ENCODE results near the gene COX5A.
"Not testable (repeated sequence)": the region's sequence is repeated elsewhere in the genome, so short reads cannot be mapped to it uniquely, and the experiment has no call there.

The COX5A gene

DNA sequence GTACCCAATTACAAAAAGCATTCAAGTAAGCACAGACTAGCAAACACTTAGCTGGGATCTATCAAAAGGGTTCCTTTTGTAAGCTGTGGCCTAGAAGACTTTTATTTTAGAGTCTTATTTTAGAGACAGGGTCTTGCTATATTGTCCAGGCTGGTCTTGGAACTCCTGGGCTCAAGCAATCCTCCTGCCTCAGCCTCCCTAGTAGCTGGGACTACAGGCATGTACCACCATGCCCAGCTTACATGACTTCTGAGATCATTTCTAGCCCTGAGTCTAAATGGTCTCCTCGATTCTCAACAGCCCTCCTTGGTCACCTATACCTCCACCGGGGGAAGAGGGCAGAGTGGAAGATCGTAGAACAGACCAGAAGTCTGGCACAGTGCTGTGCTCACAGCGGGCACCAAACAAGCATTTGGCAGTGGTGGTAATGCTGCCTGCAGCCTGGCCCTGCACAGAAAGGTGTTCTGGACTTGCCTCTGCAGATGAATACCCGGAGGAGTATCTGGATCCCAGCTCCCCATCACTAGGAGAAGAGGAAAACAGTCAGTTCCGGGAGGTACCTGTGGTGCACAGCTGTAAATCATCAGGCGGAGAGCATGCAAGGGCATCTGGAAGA is 33.6 kb downstream of the COX5A start:
- DNase-seq (ENCODE audit: extremely low spot score, insufficient read length, low read depth) (no peak), FAIRE-seq (no peak)

DNA sequence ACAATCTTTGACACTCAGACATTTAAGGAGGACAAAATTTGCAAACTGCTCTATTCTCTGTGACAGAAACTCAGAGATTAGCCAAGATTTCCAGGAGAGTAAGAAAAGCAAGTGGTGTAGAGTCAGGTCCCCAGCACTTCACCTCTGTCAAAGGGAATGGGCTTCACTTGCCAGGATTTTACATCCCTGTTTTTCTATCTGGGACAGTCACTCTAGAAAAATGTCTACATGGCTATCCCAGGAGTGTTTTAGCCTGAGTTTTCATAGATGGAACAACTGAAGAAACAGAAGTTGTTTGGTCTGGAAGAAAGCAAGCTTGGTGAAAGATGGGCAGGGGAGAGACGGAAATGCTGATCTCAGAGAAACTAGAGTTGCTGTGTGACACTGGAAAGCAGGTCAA is 34.2 kb downstream of the COX5A start:
- FAIRE-seq (no peak), DNase-seq (ENCODE audit: extremely low spot score, insufficient read length, low read depth) (no peak)

DNA sequence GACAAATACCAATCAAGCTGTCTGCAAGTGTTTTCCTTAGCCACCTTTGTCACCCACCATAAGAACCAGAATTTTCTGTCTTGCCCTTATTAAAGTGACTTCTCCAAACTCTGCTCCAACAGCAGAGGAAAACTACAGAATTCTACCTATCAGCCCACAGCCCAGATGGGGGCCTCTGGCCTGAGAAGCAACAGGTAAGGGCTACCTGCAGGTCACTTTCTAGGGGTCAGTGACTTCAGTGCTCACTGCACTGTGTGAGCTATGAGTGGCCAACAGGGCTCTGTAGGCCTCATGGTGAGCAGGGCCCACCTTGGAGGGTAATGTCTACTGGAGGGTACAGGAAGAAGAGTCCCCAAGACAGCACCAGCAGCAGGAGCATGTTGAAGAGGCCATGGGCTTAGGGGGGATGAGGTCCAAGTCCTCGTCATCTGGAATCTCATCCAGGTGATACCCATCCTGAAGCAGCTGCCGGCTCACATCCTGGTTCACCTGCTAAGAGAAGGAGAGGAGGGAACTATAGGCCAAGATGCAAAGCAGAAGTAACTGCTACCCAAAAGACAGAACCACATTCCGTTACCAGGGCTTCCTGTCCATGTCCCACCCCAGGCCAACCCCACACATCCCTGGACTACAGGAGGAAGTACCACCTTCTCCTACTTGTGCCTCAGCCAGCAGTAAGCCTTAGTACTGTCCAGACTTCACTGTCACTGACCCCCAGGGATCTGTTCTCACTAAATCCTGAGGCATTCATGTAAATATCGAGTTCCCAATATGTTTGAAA is 35.4 kb downstream of the COX5A start:
- no peak for DNase-seq (ENCODE audit: extremely low spot score, insufficient read length, low read depth)
- no peak for FAIRE-seq

DNA sequence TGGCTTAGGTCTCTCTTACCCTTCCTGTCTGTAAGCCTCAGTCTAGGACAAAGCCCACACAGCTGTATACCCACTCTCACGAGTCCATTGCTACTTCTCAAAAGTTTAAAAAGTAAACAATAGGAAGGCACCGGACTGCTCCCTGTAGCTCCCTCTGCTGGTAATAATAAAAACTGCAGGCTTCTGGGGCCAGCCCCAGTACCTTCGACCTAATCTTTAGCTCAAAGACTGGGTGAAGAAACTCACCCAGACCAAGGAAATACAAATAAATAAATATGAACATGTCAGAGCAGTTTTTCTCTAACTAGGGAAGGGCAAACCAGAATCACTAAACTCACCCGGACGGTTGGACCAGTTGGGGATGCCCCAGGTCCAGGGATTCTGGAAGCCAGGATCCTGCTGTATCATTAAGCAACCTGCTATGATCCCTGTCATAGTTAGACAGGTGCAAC is 36.2 kb downstream of the COX5A start:
- peak; percentile 43 for DNase-seq (ENCODE audit: extremely low spot score, insufficient read length, low read depth)
- FAIRE-seq, result peak; percentile 72

DNA sequence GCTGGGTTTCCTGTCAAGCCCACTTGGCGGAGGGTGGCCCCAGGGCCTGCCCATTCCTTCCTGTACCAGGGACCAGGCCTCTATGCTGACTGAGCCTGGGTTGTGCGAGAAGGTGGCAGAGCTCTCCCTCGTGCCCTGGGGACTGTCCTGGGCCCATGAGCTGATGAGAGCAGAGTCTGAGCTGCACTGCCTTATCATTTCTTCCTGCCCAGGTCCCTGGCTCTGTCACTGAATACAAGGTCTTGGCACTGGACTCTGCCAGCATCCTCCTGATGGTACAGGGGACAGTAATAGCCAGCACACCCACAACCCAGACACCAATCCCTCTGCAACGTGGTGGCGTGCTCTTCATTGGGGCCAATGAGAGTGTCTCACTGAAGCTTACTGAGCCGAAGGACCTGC is 40.6 kb downstream of the COX5A start:
- no peak for FAIRE-seq

DNA sequence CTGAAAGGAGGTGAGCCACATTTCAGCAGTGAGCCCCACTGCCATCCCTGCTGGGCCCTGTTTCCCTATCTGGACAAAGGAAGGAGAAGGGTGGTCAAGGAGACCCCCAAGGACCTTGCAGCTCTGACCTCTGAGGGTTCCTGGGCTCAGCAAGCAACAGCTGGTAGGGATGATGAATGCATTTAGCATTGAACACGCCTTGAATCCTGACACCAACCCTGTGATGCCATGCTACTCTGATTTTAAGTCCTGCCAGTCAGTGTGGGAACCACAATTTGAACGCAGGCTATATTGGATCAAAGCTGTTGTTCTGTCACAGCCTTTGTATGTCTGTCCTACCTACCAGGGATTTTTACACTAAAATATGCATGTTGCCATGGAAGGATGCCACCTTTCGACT is 41.6 kb downstream of the COX5A start:
- FAIRE-seq, result no peak
- no peak for DNase-seq (ENCODE audit: extremely low spot score, insufficient read length, low read depth)

More for the DNA sequence above, 40.6 kb downstream of the COX5A start:
- DNase-seq (ENCODE audit: extremely low spot score, insufficient read length, low read depth), result no peak

DNA sequence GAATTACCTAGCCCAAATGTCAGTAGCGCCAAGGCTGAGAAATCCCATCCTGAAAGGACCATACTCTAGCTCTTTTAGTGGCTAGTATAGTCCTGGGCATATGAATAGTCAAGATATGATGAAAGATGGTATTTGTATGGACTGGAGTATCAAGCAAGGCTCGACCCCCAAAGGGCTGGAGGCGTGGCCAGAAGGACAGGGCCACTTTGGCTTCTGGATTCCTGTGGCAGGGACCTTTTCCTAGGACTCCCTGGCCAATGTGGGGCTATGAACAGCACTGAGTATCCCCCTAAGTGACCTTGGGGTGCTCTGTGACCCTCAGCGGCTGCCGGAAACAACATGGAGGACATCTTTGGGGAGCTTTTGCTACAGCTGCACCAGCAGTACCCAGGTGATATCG is 42.0 kb downstream of the COX5A start:
- FAIRE-seq (no peak), DNase-seq (ENCODE audit: extremely low spot score, insufficient read length, low read depth) (no peak)

DNA sequence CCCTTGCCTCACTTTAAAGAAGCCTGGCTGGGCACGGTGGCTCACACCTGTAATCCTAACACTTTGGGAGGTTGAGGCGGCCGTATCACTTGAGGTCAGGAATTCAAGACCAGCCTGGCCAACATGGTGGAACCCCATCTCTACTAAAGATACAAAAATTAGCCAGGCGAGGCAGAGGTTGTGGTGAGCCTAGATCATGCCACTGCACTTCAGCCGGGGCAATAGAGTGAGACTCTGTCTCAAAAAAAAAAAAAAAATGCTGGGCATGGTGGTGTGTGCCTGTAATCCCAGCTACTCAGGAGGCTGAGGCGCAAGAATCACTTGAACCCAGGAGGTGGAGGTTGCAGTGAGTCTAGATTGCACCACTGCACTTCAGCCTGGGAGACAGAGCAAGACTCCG is 43.5 kb downstream of the COX5A start:
- not testable (repeated sequence) for DNase-seq (ENCODE audit: extremely low spot score, insufficient read length, low read depth); FAIRE-seq

DNA sequence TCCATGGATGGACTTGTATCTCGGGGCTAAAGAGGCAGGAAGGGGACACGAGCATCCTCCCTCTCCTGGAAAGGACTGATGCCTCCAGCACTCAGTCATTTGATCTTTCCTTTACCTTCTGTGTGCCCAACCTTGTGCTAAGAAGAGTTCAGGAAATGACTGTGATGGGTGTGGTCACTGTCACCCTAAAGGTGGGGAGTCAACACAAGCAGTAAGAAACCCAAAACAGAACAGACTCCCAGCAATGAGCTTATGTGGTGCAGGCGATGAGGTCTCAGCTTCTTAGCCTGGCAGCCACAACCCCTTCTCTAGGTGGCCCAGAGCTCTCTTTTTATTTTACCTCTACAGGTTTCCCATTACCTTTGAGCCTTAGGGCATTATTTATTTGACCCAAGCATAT is 44.2 kb downstream of the COX5A start:
- DNase-seq (ENCODE audit: extremely low spot score, insufficient read length, low read depth) (no peak), FAIRE-seq (no peak)

DNA sequence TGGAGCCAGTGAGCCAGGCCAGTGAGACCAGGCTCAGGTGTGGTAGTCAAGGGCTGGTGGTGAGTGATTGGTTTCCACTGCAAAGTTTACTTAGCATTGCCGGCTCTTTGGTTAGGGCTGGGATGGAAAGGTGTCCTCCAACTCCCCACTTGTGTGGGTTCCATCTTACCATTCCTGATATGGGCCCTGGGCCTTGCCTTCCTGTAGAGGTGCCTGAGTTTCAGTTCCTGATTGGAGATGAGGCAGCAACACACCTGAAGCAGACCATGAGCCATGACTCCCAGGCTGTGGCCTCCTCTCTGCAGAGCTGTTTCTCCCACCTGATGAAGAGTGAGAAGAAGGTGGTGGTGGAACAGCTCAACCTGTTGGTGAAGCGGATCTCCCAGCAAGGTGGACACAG is 44.9 kb downstream of the COX5A start:
- FAIRE-seq, result no peak

DNA sequence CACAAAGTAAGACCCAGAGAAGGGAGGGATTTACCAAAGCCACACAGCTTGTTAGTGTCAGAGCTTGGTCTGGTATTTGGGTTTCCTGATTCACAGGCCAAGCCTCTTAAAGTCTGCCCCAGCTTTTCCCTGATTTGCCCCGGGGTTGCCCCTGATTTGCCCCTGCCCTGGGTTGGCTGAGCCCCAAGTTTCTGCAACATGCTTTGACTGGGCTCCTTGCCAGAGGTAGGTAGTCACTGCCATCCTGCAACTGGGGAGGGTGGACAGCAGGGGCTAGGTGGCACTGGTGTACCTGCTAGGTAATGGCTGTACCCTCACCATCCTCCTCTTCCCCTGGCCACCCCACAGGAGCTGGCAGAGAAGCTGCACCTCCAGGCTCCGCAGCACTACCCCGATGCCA is 45.6 kb downstream of the COX5A start:
- DNase-seq (ENCODE audit: extremely low spot score, insufficient read length, low read depth) (no peak), FAIRE-seq (no peak)

More for the DNA sequence above, 44.9 kb downstream of the COX5A start:
- no peak for DNase-seq (ENCODE audit: extremely low spot score, insufficient read length, low read depth)

DNA sequence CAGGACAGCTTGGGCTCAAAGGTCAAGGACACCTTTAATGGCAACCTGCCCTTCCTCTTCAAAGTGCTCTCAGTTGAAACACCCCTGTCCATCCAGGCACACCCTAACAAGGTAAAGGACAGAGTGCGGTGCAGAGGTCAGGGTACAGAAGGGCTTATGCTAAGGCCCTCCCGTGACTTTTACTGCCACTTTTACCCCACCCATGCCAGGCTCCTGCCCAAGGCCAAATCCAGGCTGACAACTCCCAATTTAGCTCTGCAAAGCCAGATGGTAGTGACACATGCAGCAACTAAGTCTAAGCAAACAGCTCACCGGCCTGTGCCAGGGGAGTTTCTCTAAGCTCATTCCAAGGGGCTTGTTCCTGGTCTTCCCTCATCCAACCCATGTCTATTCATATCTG is 46.4 kb downstream of the COX5A start:
- no peak for DNase-seq (ENCODE audit: extremely low spot score, insufficient read length, low read depth)
- FAIRE-seq, result no peak

DNA sequence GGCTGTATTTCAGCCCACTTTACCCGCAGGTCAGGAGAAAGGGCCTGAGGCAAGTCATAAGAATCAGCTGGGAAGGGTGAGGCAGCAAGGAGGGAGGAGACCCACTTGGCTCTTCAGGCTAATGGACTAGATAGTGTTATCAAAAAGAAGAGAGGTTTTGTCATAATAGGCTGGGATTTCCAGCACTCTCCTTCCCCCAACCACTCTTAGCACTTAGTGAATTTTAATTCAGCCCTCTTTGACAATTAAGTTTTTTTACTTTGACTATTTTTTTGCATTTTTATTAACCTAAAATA is 47.3 kb downstream of the COX5A start:
- FAIRE-seq, result no peak
- no peak for DNase-seq (ENCODE audit: extremely low spot score, insufficient read length, low read depth)

DNA sequence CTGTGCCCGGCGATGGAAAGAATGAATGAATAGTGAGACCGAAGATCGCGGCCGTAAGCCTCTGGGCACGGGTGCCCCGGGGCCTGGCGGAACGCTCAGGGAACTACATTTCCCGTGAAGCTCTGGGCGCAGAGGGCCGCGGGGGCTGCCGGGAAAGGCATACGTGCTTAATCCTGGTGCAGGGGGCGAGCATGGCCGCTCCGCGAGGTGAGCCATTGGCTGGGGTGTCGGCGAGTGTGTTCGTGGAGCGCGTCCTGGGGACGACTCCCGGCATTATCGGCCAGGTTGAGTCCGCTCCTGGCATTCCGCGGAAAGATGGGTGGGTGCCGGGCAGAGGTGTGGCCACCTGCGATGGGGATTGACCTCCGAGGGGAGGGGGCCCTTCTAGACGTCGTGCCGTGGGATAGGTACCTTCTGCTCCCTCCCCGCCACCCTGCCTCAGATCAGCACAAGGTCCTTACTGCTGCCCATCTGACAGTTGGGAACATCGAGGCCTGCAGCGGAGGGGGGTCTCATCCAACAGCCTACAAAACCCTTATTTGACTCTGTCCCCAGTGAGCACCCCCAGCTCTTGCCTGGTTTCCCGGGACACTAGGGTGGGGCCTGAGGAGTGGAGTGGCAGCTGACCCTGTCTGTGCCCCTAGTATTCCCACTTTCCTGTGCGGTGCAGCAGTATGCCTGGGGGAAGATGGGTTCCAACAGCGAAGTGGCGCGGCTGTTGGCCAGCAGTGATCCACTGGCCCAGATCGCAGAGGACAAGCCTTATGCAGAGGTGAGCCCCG is 47.8 kb downstream of the COX5A start, which contains the start of gene MPI:
Gene MPI (plus strand): TSS at position 160 of the 782 bp plus-strand sequence. CDS start 32 bp downstream, at position 192.
- DNase-seq (ENCODE audit: extremely low spot score, insufficient read length, low read depth) (peak; percentile 83), FAIRE-seq (peak; percentile 82)

DNA sequence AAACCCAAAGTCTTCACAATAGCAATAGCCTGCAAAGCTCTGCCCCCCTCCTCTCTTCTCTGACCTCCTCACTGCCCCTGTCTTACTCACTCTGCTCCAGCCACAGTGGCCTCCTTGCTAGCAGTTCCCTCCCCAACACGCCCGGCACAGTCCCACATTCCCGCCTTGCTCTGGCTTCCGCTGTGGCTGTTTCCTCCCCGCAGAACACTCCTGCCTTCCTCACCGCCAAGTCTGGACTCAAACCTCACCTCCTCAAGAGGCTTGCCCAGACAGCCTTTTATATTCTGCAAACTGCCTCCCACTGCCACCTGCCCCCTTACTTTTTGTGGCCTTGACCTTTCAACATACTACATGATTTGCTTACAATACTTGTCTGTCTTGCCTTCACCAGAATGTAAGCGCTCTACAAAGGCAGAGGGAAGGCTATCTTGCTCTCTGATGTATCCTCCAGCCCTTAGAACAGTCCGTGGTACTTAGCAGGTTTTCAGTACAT is 48.4 kb downstream of the COX5A start:
- no peak for FAIRE-seq
- DNase-seq (ENCODE audit: extremely low spot score, insufficient read length, low read depth), result no peak

DNA sequence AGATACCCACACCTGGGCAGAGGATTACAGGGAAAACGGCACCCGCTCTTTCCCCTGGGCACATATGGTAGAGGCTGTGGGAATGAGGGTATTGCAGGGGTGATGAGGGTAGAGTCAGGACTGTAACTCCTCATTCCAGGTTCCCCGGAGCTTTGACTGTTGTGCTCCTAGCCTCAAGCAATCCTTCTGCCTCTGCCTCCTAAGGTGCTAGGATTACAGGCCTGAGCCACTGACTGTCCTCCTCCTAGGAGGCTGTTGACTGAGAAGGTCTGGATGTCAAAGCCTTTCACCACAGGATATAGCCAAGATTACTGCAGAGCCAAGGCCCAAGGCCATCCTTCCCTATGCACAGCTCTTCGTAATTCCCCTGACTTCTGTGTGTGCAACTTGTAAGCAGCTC is 49.2 kb downstream of the COX5A start:
- FAIRE-seq, result no peak
- no peak for DNase-seq (ENCODE audit: extremely low spot score, insufficient read length, low read depth)

DNA sequence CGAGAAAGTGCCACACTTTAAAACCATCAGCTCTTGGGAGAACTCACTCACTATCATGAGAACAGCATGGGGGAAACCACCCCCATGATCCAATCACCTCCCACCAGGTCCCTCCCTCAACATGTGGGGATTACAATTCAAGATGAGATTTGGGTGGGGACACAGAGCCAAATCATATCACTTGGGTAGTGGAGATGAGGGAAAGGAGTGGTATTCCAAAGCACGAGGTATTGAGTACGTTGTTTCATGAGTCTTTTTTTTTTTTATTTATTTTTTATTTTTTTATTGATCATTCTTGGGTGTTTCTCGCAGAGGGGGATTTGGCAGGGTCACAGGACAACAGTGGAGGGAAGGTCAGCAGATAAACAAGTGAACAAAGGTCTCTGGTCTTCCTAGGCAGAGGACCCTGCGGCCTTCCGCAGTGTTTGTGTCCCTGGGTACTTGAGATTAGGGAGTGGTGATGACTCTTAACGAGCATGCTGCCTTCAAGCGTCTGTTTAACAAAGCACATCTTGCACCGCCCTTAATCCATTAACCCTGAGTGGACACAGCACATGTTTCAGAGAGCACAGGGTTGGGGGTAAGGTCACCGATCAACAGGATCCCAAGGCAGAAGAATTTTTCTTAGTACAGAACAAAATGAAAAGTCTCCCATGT is 50.2 kb downstream of the COX5A start:
- not testable (repeated sequence) for DNase-seq (ENCODE audit: extremely low spot score, insufficient read length, low read depth); FAIRE-seq

DNA sequence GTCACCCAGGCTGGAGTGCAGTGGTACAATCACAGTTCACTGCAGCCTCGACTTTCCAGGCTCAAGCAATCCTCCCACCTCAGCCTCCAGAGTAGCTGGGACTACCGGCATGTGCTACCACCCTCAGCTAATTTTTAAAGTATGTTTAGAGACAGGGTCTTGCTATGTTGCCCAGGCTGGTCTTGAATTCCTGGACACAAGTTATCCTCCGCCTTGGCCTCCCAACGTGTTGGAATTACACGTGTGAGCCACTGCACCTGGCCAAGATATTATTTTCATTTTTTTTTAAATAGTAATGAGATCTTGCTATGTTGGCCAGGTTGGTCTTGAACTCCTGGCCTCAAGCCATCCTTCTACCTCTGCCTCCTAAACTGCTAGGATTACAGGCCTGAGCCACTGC is 52.4 kb downstream of the COX5A start:
- DNase-seq (ENCODE audit: extremely low spot score, insufficient read length, low read depth), result no peak
- FAIRE-seq, result no peak

DNA sequence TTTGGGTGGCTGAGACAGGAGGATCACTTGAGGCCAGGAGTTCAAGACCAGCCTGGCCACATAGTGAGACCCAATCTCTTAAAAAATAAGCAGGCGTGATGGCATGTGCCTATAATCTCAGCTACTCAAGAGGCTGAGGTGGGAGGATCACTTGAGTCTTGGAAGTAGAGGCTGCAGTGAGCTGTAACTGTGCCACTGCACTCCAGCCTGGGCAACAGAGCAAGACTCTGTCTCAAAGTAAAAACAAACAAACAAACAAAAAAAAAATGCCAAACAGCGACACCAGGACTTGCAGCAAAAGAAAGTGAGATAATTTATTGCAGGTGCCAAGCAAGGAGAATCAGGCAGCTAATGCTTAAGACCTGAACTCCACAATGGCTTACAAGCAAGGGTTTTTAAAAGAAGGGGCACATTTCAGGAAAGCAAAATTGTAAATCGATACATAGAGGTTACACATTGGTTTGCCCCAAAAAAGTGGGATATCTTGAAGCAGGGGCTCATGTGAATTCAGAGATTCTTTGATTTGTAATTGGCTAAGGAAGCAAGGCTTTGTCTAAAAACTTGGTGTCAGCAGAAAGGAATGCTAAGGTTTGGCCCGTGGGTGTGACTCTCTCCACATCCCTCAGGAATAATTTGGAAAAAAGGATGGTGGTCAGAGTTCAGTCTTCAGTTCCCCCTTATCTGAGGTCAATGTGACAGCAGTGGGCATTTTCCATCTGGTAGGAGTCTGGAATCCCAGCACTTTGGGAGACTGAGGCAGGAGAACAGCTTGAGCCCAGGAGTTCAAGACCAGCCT is 53.2 kb downstream of the COX5A start:
- FAIRE-seq, result no peak

DNA sequence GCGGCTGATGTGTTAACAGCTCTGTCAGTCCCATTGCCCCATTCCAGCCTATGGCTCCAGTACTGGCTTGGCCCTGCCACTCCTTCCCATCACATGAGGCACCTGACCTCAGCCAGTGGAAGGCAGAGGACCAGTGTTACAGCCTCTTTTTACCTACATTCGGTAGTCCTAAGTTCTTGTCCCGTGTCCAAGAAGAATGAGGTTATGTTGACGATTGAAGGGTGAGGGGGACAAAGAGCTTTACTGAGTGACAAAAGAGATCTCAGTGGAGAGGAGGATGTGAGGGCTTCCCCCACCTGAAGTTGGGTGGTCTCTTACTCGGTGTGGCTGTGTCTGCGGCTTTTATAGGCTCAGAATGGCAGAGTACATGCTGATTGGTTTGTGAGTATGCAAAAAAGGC is 55.3 kb downstream of the COX5A start:
- no peak for DNase-seq (ENCODE audit: extremely low spot score, insufficient read length, low read depth)
- FAIRE-seq, result no peak

More for the DNA sequence above, 53.2 kb downstream of the COX5A start:
- DNase-seq (ENCODE audit: extremely low spot score, insufficient read length, low read depth), result no peak

Measured in GM18507 (cell line).